Neural progenitor cell (in vitro differentiated cells): Measurements from ENCODE around the gene GATAD2A.

Source experiments
- EZH2 ChIP-seq: fragments of 200-600 bp; sonication (generic); IDR thresholded peaks from 2 replicates; pipeline ENCODE4 v1.6.1; 2017; ENCODE audit warnings: antibody characterized with exemption, mild to moderate bottlenecking, moderate library complexity
- EZH2phosphoT487 ChIP-seq: fragments of 200-600 bp; sonication (generic); IDR thresholded peaks from 2 replicates; pipeline ENCODE4 v1.6.1; 2017; ENCODE audit warnings: antibody characterized with exemption
- TF ChIP-seq, protein P1 (sequence below): fragments of 200-600 bp; sonication (generic); IDR thresholded peaks from 2 replicates; pipeline ENCODE4 v1.5.1; 2017; ENCODE audit warnings: antibody characterized with exemption, mild to moderate bottlenecking

DNA sequence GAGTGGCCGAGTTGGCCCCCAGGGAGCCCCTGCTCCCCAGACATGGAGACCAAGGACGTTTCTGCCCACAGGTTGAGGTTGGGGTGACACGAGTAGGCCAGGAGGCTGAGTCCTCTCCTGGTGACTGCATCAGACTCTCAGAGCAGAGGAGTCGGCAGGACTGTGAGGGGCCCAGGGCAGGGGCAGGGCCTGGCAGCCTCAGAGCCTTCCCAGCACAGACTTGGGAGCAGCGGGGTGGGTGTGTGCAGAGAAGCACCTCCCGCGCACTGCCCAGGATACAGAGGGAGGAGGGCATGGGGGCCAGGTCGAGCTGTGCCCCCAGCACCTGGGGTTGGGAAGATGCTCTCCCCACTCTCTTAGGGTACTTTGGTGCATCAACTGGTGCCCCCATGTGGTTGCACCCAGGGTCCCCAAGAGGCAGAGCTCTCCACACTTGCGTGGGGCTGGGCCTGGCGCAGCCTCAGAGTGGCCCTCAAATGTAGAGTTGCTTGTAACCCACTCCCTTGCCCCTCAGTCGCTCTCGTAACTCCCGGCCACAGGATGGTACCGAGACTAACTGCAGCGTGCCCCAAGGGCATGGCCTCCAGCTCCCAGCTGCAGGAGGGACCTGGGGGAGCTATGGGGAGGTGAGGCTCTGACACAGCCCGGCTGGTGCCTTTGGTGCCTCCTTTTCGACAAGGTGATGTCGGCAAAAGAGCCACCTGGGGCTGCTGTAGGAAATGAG lies 94.0 kb downstream of the GATAD2A start:
- TF ChIP-seq, protein P1, sequence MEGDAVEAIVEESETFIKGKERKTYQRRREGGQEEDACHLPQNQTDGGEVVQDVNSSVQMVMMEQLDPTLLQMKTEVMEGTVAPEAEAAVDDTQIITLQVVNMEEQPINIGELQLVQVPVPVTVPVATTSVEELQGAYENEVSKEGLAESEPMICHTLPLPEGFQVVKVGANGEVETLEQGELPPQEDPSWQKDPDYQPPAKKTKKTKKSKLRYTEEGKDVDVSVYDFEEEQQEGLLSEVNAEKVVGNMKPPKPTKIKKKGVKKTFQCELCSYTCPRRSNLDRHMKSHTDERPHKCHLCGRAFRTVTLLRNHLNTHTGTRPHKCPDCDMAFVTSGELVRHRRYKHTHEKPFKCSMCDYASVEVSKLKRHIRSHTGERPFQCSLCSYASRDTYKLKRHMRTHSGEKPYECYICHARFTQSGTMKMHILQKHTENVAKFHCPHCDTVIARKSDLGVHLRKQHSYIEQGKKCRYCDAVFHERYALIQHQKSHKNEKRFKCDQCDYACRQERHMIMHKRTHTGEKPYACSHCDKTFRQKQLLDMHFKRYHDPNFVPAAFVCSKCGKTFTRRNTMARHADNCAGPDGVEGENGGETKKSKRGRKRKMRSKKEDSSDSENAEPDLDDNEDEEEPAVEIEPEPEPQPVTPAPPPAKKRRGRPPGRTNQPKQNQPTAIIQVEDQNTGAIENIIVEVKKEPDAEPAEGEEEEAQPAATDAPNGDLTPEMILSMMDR: no peak
- TF ChIP-seq EZH2phosphoT487: no peak
- TF ChIP-seq EZH2: no peak
